Measurements from ENCODE around the gene CAMTA1.
A peak's percentile ranks its signal among the peaks of the same experiment; 100 is the strongest.
"Not testable (repeated sequence)": the region's sequence is repeated elsewhere in the genome, so short reads cannot be mapped to it uniquely, and the experiment has no call there.

CAMTA1 gene

GRCh38 chr1:7677815-7678214, 892.6 kb downstream of the CAMTA1 start:
- no peak for DNase-seq

- DNase-seq, result no peak
Observed at GRCh38 chr1:7678491-7679158, 893.4 kb downstream of the CAMTA1 start.

DNA sequence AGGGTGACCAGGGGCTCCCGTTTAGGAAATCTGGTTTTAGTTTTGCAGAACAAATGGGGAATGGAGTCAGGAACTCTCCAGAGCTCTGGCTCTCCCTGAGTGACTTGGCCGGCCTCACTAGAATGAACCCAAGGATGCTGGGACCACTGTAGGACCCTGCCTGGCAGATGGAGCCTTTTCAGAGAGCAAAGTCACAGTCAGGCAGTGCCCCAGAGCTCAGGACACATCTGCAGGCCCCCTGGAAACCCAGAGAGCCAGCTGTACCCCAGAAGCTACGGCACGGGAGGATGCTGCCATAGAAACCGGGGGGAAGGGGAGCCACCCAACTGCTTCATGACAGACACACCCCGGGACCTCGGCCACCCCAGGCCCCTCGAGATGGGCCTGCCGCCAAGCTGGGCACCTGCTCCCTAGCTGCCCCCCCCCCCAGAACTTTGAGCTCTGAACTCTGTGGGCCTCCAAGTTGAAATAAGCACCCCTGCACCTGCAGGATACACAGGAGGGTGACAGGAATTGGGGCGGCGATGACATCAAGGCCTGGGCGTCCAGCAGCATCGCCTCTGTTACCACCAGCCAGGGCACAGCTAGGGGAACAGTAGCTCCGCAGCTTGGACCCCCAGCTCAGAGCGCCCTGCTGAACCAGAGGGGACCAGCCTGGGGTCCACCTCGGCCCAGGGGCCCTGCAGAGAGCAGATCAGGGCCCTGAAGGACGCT, 894.1 kb downstream of the CAMTA1 start:
- DNase-seq, result no peak

DNA sequence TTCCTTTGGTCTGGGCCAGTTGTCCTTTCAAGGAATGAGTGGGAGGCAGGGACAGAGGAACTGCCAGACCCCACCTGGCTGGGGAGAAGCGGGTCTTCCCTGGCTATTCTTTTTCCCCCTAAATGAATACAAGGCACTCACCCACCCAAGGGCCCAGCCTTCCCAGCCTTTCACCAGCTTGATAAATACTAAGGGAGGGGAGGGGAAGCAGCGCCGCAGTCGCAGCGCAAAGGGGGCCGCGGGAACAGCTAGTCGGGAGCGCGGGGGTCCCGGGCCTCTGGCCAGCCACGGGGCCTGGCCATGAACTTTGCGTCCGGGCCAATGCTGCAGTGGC, 894.6 kb downstream of the CAMTA1 start:
- DNase-seq, result no peak

GRCh38 chr1:7680207-7680954, 895.1 kb downstream of the CAMTA1 start:
- DNase-seq, result peak; percentile 80

- no peak for DNase-seq
Observed at GRCh38 chr1:7680955-7681268, 895.7 kb downstream of the CAMTA1 start.

DNA sequence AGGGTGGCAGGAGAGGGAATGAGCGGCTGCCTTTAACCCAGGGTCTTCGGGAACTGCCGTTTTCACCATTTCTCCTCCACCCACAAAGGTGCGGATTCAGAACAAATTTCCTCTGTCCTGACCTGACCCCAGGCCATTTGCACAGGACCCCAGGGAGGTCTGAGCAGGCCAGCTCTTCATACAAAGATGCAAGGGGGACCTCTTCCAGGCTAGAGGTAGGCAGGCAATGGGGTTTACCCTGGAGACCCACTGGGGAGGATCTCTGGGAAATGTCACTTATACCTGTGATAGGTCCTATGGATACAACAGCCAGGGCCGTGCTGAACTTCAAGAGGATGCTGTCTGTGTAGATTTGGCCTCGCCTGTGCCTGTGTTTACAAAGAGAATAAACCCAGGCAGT, 896.1 kb downstream of the CAMTA1 start:
- DNase-seq, result no peak

DNA sequence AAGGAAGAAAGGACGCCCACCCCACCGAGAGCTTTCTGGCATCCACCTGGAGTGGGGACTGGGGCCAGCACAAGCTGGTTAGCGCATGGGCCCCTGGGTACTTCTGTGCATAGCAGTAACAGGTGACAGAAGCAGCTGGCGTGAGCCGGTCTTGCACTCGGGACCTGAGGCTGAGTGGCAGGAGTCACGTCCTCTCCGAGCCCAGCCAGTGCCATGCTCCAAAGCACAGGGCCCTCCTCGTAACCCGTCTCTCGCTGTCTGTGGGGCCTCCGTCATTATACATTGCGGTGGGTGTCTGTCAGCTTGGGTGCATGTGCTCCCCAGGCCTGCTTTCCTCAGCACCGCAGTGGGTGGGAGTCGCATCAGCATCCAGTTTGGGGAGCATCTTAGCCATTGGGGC, 898.3 kb downstream of the CAMTA1 start:
- DNase-seq, result no peak

DNA sequence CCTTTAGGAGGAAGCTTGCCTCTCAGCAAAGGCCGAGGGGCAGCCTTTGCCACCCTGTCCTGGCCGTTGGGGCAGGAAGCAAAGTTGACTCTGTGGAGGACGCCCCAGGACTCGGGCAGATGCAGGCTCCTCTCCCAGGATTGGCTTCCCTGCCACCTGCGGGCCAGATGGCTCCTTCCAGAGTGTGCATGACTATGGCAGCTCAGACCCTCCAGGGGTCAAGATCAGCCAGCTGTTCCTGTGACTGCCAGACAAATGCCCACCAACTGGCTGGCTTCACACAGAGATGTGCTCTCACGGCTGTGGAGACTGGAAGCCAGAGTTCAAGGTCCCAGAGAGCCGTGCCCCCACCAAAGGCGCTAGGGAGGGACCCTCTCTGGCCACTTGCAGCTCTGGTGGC, 898.9 kb downstream of the CAMTA1 start:
- no peak for DNase-seq

DNA sequence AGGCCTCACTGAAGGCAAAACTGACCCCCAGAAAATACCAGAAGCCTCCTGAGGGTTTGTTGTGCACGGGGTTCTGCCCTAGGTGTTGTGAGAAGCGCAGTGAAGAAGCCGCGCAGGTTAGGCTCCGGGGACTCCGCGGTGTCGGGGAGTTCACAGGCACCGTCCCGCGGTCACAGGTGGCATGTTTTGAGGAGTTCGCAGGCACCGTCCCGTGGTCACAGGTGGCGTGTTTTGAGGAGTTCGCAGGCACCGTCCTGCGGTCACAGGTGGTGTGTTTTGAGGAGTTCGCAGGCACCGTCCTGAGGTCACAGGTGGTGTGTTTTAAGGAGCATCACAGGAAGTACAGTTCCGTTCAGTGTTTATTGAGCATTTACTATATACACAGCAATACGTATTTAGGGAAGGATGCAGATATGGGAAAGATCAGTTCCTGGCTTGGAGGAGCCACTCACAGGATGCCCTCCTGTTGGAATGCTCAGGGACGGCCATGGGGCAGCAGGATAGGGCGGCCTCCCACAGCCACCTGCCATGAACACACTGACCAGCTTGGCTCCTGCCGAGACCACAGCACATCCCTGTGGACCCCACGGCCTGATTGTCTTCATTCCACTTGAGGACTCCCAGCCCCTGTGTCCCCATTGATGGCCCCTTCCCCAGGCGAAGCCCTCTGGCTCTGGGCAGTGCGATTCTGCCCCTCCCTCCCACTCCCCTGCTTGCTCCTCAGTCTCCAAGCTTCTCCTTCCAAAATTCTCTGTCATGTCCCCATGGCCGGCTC, 899.8 kb downstream of the CAMTA1 start:
- DNase-seq, result no peak

DNA sequence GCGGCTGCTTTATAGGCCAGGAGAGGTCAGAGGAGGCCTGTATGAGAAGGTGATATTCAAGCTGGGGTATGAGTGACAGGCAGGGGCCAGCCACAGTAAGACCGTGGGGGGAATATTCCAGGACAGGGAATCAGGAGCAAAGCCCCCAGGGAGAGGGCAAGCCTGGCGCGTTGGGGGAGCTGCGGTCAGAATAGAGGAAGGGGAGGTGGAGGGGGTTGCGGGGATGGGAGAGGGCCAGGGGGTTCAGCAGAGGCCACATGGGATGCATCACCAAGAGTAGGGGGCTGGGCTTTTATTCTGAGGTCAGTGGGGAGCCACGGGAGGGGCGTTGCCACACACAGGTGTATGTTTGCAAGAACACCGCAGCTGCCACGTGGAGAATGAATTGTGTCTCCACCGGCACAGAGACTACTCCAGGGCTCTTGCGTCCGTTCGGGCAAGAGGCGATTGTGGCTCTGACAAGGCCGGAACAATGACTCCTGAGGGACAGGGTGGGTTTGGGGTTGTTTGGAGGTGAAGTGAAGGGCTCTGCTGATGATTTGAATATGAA, 901.1 kb downstream of the CAMTA1 start:
- no peak for DNase-seq

DNA sequence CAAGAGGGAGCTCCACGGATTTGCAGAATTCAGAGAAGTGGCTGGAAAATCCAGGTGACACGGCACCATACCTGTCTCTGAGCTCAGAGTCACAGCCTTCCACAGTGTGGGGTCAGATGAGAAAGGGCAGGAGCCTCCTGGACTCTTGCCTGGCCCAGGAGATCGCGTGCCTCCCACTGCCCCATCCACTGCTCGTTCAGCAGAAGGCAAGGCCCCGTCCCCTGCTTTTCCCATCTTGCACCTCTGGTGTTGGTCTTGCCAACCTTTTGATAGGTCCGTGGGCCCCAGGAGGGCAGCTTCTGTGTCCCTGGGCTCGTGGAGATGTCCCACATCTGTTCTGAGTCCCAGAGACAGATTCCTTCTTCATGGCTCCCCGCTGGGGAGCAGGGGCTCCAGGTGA, 902.2 kb downstream of the CAMTA1 start:
- no peak for DNase-seq

- no peak for DNase-seq
Observed at GRCh38 chr1:7688659-7689058, 903.4 kb downstream of the CAMTA1 start.

DNA sequence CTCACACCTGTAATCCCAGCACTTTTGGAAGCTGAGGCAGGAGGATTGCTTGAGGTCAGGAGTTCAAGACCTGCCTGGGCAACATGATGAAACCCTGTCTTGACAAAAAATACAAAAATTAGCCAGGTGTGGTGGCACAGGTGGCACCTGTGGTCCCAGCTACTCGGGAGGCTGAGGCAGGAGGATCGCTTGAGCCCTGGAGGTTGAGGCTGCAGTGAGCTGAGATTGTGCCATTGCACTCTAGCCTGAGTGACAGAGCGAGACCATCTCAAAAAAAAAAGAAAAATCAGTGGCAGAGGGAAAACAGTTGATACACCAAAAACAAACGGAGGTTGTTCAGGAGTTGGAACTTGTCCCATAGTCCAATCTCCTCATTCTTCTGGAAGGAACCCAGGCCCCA, 904.1 kb downstream of the CAMTA1 start:
- DNase-seq, result not testable (repeated sequence)

- DNase-seq, result no peak
Observed at GRCh38 chr1:7690076-7690475, 904.8 kb downstream of the CAMTA1 start.

DNA sequence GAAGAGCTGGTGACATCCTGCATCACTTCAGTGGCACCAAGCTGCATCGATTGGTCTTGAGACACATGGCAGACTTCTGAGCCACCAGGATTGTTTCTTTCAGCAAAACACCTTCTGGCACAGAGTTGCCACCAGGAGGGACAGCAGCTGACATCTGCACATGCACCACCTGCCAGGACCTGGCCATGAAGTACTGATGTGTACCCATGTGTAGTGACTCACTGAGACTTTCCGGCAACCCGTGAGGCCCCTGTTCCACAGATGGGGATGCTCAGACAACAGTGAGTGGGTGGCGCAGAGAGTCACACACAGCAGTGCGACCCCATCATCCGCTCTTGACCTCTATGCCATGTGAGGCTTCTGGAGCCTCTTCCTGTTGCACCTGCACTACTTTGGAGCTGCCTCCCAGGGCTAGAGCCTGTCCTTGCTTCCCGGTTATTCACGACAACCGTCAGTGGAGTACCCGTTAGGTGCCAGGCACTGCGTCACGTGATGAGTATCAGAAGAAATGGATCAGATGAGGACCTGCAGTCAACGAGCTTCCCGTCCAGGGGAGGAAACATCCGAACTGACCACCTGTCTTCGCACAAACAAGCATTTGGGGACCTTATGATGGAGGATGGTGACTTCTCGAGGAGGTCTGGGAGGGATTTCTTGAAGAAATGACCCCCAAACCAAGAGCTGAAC, 905.4 kb downstream of the CAMTA1 start:
- DNase-seq, result no peak

- DNase-seq, result no peak
Observed at GRCh38 chr1:7691576-7691975, 906.3 kb downstream of the CAMTA1 start.

GRCh38 chr1:7692005-7692404, 906.8 kb downstream of the CAMTA1 start:
- DNase-seq, result no peak

- DNase-seq, result not testable (repeated sequence)
Observed at GRCh38 chr1:7693037-7693436, 907.8 kb downstream of the CAMTA1 start.

DNA sequence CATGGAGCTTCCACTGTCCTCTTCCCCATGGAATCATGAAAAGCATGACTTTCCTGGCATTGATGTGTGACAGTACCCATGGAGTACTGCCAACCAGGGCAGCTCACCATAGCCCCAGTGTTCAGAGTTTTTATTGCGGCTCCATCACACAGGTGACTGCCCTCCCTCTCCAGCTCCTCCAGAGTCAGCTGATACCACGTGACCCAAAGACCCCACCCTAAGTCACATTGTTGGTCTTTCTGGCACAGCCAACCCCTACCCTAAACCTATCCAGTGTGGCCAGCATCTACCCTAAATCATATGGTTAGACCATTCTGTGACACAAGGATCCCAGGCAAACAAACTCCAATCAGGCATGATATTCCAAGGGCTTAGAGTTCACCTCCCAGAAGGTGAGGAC, 908.4 kb downstream of the CAMTA1 start:
- DNase-seq, result no peak

DNA sequence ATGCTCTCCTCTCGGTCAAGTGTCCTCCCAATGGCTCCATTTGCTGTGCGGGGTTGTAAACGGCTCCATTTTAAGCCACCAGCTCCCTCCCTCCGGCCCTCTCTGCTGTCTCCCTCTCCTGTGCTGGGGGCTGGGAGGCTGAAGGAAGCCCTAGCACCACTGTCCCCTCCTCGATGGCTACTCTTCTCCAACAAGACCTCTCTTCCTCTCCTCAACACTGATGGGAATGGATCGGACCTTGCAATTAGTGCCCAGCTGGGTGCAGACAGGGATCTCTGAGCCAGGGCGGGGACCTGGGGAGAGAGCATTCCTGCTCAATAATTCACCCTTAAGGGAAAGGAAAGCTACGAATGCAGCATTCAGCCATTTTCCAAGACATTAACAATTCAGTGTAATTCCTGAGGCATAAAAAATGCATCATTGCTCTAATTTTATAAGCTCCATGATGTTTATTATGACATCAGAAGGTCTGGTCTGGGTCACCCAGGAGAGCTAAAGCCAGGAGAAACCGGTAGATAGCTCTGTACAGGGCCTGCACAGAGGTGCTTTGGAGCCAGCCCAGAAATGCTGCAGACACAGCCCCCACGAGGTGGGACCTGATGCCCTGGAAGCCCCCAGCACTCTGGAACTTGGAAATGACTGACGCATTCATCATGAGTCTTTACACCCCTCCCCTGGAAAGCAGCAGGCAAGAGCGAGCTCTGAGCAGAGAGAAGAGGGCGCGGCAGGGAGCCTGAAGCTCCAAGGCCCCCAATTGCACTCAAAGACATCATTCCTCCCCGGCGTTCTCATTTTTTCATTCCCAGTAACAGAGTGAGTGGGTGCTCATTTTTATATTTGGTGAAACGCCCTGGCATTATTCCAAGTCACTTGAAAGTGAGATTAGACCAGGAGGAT, 909.6 kb downstream of the CAMTA1 start:
- DNase-seq, result no peak

All from NCI-H1105 (cell line).